ENCODE measurements around the gene VSX1.
A peak's percentile ranks its signal among the peaks of the same experiment; 100 is the strongest.

Gene VSX1

GRCh38 chr20:25081730-25082497 is at the start of gene VSX1:
Gene VSX1 (minus strand): TSS chr20:25082141. CDS start chr20:25082096, 45 bp downstream.
- H3K27me3 Mint-ChIP-seq: peaks cover 75 to 92% of the 10 kb centered on the region in 2 donors
- peak within 1 kb of the TSS; percentile 39 to 48 for H3K4me3 Mint-ChIP-seq

GRCh38 chr20:25129908-25130307 is 48.0 kb upstream of the VSX1 start:
- Mint-ChIP-seq H3K27ac (no peak overlapping the region), H3K27me3 (peaks cover 20 to 34% of the 10 kb centered on the region in 2 donors), H3K9me3 (peaks cover 2 to 7% of the 10 kb centered on the region in 2 donors), H3K4me3 (no peak overlapping the region), H3K36me3 (no peaks in the 10 kb centered on the region), H3K4me1 (no peaks in the 10 kb centered on the region)
- DNase-seq (no peak), ATAC-seq (replicated peaks) (no peak)

More at GRCh38 chr20:25081730-25082497, at the start of gene VSX1:
- ATAC-seq (replicated peaks) (no peak), DNase-seq (no peak)
- H3K4me1 Mint-ChIP-seq: peaks cover 15 to 31% of the 10 kb centered on the region in 2 donors
- peak within 1 kb of the TSS; percentile 86 for H3K27ac Mint-ChIP-seq
- no peaks in the 10 kb centered on the region for H3K36me3 Mint-ChIP-seq
- peaks cover 0 to 1% of the 10 kb centered on the region in 2 donors for H3K9me3 Mint-ChIP-seq

- Mint-ChIP-seq H3K9me3 (peaks cover 2 to 7% of the 10 kb centered on the region in 2 donors), H3K4me3 (no peak overlapping the region), H3K27ac (no peak overlapping the region), H3K36me3 (no peaks in the 10 kb centered on the region), H3K4me1 (no peaks in the 10 kb centered on the region), H3K27me3 (peaks cover 20 to 34% of the 10 kb centered on the region in 2 donors)
- DNase-seq (no peak), ATAC-seq (replicated peaks) (no peak)
Observed at GRCh38 chr20:25129428-25129827, 47.5 kb upstream of the VSX1 start.

GRCh38 chr20:25128649-25129048 is 46.7 kb upstream of the VSX1 start:
- Mint-ChIP-seq H3K27ac (no peak overlapping the region), H3K9me3 (peaks cover 2 to 7% of the 10 kb centered on the region in 2 donors), H3K4me3 (no peak overlapping the region), H3K36me3 (no peaks in the 10 kb centered on the region), H3K27me3 (peaks cover 19 to 30% of the 10 kb centered on the region in 2 donors), H3K4me1 (no peaks in the 10 kb centered on the region)
- ATAC-seq (replicated peaks): no peak
- no peak for DNase-seq

GRCh38 chr20:25127761-25128537 is 46.0 kb upstream of the VSX1 start:
- ATAC-seq (replicated peaks) (no peak), DNase-seq (no peak)
- Mint-ChIP-seq H3K9me3 (peaks cover 2 to 7% of the 10 kb centered on the region in 2 donors), H3K36me3 (no peaks in the 10 kb centered on the region), H3K27me3 (peaks cover 12 to 23% of the 10 kb centered on the region in 2 donors), H3K4me1 (no peaks in the 10 kb centered on the region), H3K27ac (no peak overlapping the region), H3K4me3 (no peak overlapping the region)

GRCh38 chr20:25126204-25127029 is 44.5 kb upstream of the VSX1 start:
- DNase-seq (no peak), ATAC-seq (replicated peaks) (no peak)
- peaks cover 7 to 17% of the 10 kb centered on the region in 2 donors for H3K27me3 Mint-ChIP-seq
- peaks cover 2 to 7% of the 10 kb centered on the region in 2 donors for H3K9me3 Mint-ChIP-seq
- H3K4me3 Mint-ChIP-seq: no peak overlapping the region
- no peaks in the 10 kb centered on the region for H3K36me3 Mint-ChIP-seq
- no peak overlapping the region for H3K27ac Mint-ChIP-seq
- H3K4me1 Mint-ChIP-seq: no peaks in the 10 kb centered on the region

GRCh38 chr20:25125636-25126035 is 43.7 kb upstream of the VSX1 start:
- H3K36me3 Mint-ChIP-seq: no peaks in the 10 kb centered on the region

GRCh38 chr20:25120920-25121319 is 39.0 kb upstream of the VSX1 start:
- DNase-seq (no peak), ATAC-seq (replicated peaks) (no peak)
- Mint-ChIP-seq H3K27ac (no peak overlapping the region), H3K36me3 (no peaks in the 10 kb centered on the region), H3K9me3 (peaks cover 0 to 2% of the 10 kb centered on the region in 2 donors), H3K4me3 (no peak overlapping the region), H3K4me1 (peaks cover 0 to 2% of the 10 kb centered on the region in 2 donors), H3K27me3 (peaks cover 5 to 15% of the 10 kb centered on the region in 2 donors)

More at GRCh38 chr20:25125636-25126035, 43.7 kb upstream of the VSX1 start:
- H3K9me3 Mint-ChIP-seq: peaks cover 2 to 6% of the 10 kb centered on the region in 2 donors
- no peak overlapping the region for H3K27ac Mint-ChIP-seq
- peaks cover 1 to 12% of the 10 kb centered on the region in 2 donors for H3K27me3 Mint-ChIP-seq
- H3K4me3 Mint-ChIP-seq: no peak overlapping the region
- no peaks in the 10 kb centered on the region for H3K4me1 Mint-ChIP-seq
- no peak for DNase-seq
- ATAC-seq (replicated peaks): no peak

GRCh38 chr20:25120457-25120856 is 38.5 kb upstream of the VSX1 start:
- H3K4me3 Mint-ChIP-seq: no peak overlapping the region
- H3K27ac Mint-ChIP-seq: no peak overlapping the region
- H3K9me3 Mint-ChIP-seq: peaks cover 0 to 2% of the 10 kb centered on the region in 2 donors
- DNase-seq (no peak), ATAC-seq (replicated peaks) (no peak)
- peaks cover 5 to 14% of the 10 kb centered on the region in 2 donors for H3K27me3 Mint-ChIP-seq
- no peaks in the 10 kb centered on the region for H3K36me3 Mint-ChIP-seq
- peaks cover 0 to 2% of the 10 kb centered on the region in 2 donors for H3K4me1 Mint-ChIP-seq

GRCh38 chr20:25118529-25118928 is 36.6 kb upstream of the VSX1 start:
- Mint-ChIP-seq H3K27ac (no peak overlapping the region), H3K27me3 (peaks cover 5 to 18% of the 10 kb centered on the region in 2 donors), H3K36me3 (no peaks in the 10 kb centered on the region), H3K4me1 (peaks cover 0 to 2% of the 10 kb centered on the region in 2 donors), H3K4me3 (no peak overlapping the region), H3K9me3 (peaks cover 0 to 2% of the 10 kb centered on the region in 2 donors)
- no peak for DNase-seq
- no peak for ATAC-seq (replicated peaks)

GRCh38 chr20:25117990-25118389 is 36.0 kb upstream of the VSX1 start:
- Mint-ChIP-seq H3K36me3 (no peaks in the 10 kb centered on the region), H3K9me3 (peaks cover 0 to 2% of the 10 kb centered on the region in 2 donors), H3K4me3 (no peak overlapping the region), H3K27me3 (peaks cover 5 to 18% of the 10 kb centered on the region in 2 donors), H3K4me1 (peaks cover 0 to 2% of the 10 kb centered on the region in 2 donors), H3K27ac (no peak overlapping the region)
- no peak for DNase-seq
- no peak for ATAC-seq (replicated peaks)

- no peaks in the 10 kb centered on the region for H3K36me3 Mint-ChIP-seq
- H3K27me3 Mint-ChIP-seq: peaks cover 5 to 15% of the 10 kb centered on the region in 2 donors
- H3K9me3 Mint-ChIP-seq: peaks cover 0 to 2% of the 10 kb centered on the region in 2 donors
- H3K27ac Mint-ChIP-seq: no peak overlapping the region
- DNase-seq (no peak), ATAC-seq (replicated peaks) (no peak)
- peaks cover 0 to 2% of the 10 kb centered on the region in 2 donors for H3K4me1 Mint-ChIP-seq
- H3K4me3 Mint-ChIP-seq: no peak overlapping the region
Observed at GRCh38 chr20:25116739-25117458, 35.0 kb upstream of the VSX1 start.

- H3K27me3 Mint-ChIP-seq: peaks cover 48 to 75% of the 10 kb centered on the region in 2 donors
- H3K9me3 Mint-ChIP-seq: peaks cover 0 to 4% of the 10 kb centered on the region in 2 donors
- H3K36me3 Mint-ChIP-seq: no peaks in the 10 kb centered on the region
- peaks cover 0 to 9% of the 10 kb centered on the region in 2 donors for H3K4me1 Mint-ChIP-seq
- DNase-seq (no peak), ATAC-seq (replicated peaks) (no peak)
- H3K4me3 Mint-ChIP-seq: no peak overlapping the region
- H3K27ac Mint-ChIP-seq: no peak overlapping the region
Observed at GRCh38 chr20:25103526-25103925, 21.6 kb upstream of the VSX1 start.
